Prostate gland (tissue), 2 donors: ENCODE measurements around the gene GAB2. TPM values are rescaled to one million over a fixed set of nuclear protein-coding genes. Genes with fewer than 3 reads are reported as not detected.

Experiments
- DNase-seq: peaks from one replicate; pipeline ENCODE4 v3.0.0-alpha.2; 2019; ENCODE audit warnings: low spot score
- H3K27ac ChIP-seq, 2 donors: fragments of 200-600 bp; sonication (generic); 2 replicates each; pipeline ENCODE4 v1.5.1; 2017 to 2019
- H3K27me3 ChIP-seq: fragments of 200-600 bp; sonication (generic); replicated peaks from 2 replicates; pipeline ENCODE4 v1.5.1; 2019; ENCODE audit not compliant: insufficient read depth
- H3K36me3 ChIP-seq, 2 donors: fragments of 200-600 bp; sonication (generic); 1 replicate in 1 of 2; 2 replicates in 1 of 2; pipeline versions ENCODE4 v1.5.1 to v1.8.1; 2017 to 2019
- H3K4me1 ChIP-seq: fragments of 200-600 bp; sonication (generic); replicated peaks from 2 replicates; pipeline ENCODE4 v1.5.1; 2019
- H3K4me3 ChIP-seq, 2 donors: fragments of 200-600 bp; sonication (generic); 2 replicates each; pipeline ENCODE4 v1.5.1; 2017 to 2019
- H3K9me3 ChIP-seq: fragments of 200-600 bp; sonication (generic); 2 replicates; pipeline ENCODE4 v1.5.1; 2017
- POLR2A ChIP-seq: fragments of 450-650 bp; IDR thresholded peaks from one replicate; pipeline ENCODE4 v1.6.1; 2016; ENCODE audit warnings: antibody characterized with exemption, mild to moderate bottlenecking
- POLR2AphosphoS5 ChIP-seq: sonication (generic); formaldehyde crosslinking; IDR thresholded peaks from one replicate; pipeline ENCODE4 v1.6.1; 2017; ENCODE audit warnings: antibody characterized with exemption
- WGBS: methylation state at CpG from one replicate; pipeline ENCODE4 v1.1.5; 2018; 5-methylcytosine and 5-hydroxymethylcytosine counted together
- intact Hi-C: fragments of 100-400 bp; cut with DNase I; formaldehyde crosslinking; loops from one replicate; pipeline ENCODE4 v1.14.2; 2022
- total RNA-seq, 2 donors: library from RNA; depleted of rRNA; stranded (reverse); fragments of >200 nt; gene quantifications; one replicate each; pipeline ENCODE4 v1.1.0, GENCODE V29; 2016
- TF ChIP-seq, protein P1 (sequence below), 4 experiments: fragments of 200-600 bp in 2 of 4; fragments of 450-650 bp in 2 of 4; sonication (generic) in 2 of 4; IDR thresholded peaks; 1 replicate in 3 of 4; 2 replicates in 1 of 4; pipeline ENCODE4 v1.5.1; 2016 to 2019; ENCODE audit warnings: antibody characterized with exemption in 4 of 4, mild to moderate bottlenecking in 2 of 4, moderate library complexity in 2 of 4

The GAB2 gene
- total RNA-seq, 2 donors from 2014 or later: 7.4 to 12.8 TPM

DNA sequence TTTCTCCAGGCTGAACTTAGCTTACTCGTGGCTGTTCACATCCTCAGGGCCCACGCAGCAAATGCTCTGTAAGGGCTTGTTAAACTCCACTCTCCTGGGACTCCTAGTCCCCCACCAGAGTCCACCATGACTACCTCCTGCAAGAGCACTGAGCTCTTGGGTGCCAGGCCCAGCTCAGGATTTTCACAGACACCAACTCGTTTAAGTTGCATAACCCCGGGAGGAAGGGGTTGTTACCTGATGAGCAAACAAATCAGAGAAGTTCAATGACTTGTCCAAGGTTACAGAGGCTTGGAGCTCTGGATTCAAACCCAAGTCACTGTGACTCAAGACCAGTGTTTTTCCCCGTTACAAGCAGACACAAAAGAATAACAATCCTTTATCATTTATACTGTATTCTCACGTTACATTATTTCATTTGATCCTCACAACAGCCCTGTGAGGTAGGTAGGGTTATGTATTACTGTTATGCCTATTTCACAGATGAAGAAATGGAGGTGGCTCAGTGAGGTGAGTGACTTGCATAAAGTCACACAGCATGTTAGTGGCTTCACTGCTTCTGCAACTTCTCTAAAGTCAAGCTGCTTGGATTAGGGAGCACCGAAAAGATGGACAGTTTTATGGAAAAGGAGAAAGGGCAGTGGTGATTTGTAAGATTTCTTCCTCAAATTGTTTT lies 246.6 kb downstream of the GAB2 start:
- DNase-seq: no peak
- WGBS: 71% methylated on average over 7 of the region's 7 CpGs
- no peaks in the 10 kb centered on the region for H3K27me3 ChIP-seq
- H3K36me3 ChIP-seq: no peaks in the 10 kb centered on the region
- H3K27ac ChIP-seq: no peak overlapping the region
- TF ChIP-seq, protein P1, sequence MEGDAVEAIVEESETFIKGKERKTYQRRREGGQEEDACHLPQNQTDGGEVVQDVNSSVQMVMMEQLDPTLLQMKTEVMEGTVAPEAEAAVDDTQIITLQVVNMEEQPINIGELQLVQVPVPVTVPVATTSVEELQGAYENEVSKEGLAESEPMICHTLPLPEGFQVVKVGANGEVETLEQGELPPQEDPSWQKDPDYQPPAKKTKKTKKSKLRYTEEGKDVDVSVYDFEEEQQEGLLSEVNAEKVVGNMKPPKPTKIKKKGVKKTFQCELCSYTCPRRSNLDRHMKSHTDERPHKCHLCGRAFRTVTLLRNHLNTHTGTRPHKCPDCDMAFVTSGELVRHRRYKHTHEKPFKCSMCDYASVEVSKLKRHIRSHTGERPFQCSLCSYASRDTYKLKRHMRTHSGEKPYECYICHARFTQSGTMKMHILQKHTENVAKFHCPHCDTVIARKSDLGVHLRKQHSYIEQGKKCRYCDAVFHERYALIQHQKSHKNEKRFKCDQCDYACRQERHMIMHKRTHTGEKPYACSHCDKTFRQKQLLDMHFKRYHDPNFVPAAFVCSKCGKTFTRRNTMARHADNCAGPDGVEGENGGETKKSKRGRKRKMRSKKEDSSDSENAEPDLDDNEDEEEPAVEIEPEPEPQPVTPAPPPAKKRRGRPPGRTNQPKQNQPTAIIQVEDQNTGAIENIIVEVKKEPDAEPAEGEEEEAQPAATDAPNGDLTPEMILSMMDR (IDR thresholded peaks at IDR 0.05): no peak
- TF ChIP-seq POLR2A (no peak), POLR2AphosphoS5 (no peak)
- intact Hi-C loops: no loop called here
- no peak overlapping the region for H3K4me3 ChIP-seq
- no peaks in the 10 kb centered on the region for H3K4me1 ChIP-seq
- H3K9me3 ChIP-seq: no peaks in the 10 kb centered on the region

DNA sequence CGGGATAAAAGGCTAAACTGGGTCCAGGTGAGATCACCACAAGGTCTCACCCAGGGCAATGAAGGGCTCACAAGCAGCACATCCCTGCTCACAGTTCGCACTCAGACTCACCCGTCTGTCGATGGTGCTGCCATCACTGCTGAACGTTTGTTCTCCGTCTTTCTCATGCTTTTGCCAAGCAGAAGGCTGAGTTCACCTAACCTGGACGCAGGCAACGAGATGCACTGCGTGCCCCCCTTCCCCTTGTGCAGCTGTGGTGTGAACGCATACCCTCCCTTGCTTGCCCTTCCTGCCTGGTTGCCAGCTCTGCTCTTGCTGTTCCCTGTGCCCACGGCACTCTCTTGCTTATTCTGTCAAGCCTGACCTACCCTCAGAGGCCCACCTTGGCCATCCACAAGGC lies 247.2 kb downstream of the GAB2 start:
- H3K4me1 ChIP-seq: no peaks in the 10 kb centered on the region
- no peaks in the 10 kb centered on the region for H3K9me3 ChIP-seq
- intact Hi-C loops: no loop called here
- no peaks in the 10 kb centered on the region for H3K27me3 ChIP-seq
- WGBS: 88% methylated on average over 11 of the region's 11 CpGs
- H3K4me3 ChIP-seq: no peak overlapping the region
- no peak overlapping the region for H3K27ac ChIP-seq
- TF ChIP-seq POLR2AphosphoS5: no peak
- TF ChIP-seq, protein P1 (IDR thresholded peaks at IDR 0.05): no peak
- no peak for TF ChIP-seq POLR2A
- no peak for DNase-seq
- H3K36me3 ChIP-seq: no peaks in the 10 kb centered on the region

DNA sequence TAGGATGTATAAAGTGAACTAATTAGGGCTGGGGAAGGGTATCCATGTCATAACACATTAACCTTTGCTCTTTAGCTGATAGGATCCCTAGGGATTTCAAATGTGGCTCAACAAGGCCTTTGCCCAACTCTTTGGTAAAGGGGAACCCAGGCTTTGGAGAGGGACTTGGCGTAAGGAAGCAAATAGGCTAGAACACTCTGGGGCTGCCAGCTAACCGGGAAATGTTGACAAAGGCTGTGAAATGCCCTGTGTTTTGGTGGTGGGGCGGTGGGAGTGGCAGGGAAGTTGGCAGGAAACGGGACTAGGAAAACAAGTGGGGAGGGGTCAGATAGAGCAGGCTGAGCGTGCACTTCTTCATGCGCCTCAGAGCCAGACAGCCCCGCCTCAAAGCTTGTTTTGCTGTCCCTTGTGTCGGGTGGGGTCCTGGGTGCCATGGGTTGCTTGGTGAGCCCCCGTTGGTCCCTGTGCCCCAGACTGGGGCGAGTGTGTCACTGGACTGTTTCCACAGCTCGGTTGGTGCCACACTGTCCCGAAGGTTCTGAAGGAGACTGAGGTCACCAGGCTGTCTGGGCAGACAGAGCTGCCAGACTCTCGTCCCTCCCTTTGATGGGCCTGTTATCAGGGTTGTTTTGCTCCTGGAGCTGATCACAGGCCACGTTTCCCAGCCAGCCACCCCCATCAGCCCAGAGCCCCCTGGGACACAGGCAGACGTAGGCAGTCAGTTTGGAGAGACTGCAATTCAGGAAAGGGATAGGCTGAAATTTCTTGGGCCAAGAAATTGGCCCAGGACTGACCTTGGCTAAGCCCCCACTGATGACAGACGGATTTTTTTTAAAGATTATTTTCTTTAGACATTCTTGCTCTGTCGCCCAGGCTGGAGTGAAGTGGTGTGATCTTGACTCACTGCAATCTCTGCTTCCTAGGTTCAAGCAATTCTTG lies 248.8 kb downstream of the GAB2 start:
- TF ChIP-seq POLR2AphosphoS5: peak; percentile 49
- no peak for TF ChIP-seq POLR2A
- TF ChIP-seq, protein P1 (IDR thresholded peaks at IDR 0.05): no peak
- H3K4me1 ChIP-seq: no peaks in the 10 kb centered on the region
- intact Hi-C loops: no loop called here
- H3K9me3 ChIP-seq: no peaks in the 10 kb centered on the region
- H3K36me3 ChIP-seq: no peaks in the 10 kb centered on the region
- H3K27me3 ChIP-seq: no peaks in the 10 kb centered on the region
- H3K27ac ChIP-seq: peak overlapping the region; percentile 68 to 69
- H3K4me3 ChIP-seq: no peak overlapping the region
- peak; percentile 8 for DNase-seq
- 44% methylated on average over 17 of the region's 17 CpGs for WGBS

DNA sequence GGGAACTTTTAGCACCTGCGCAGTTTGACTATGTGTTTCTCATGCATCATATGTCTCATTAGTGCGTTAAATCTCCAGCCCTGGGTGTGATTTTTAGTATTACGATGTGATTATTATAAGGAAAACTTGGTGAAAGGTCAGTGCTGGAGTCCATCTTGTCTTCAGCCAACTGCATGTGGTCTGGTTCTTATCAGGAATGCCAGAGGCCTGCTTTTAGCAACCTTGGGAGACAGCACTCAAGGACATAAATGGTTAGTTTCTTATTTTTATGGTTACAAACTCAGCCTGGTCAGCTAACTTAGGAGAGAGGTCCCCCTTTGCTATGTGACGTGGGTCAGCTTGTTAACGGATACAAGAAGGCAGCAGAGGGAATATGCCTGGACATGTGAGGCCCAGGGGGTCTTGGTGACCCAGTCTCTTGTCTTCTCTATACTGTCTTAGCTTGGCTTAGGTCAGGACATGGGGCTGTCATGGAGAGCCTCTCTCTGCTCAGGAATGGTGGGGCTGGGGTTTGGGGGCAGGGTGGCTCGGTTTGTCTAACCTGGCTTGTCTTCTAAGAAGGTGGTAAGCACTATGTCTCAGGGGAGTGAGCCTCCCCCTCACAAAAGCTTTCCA lies 250.7 kb downstream of the GAB2 start:
- intact Hi-C loops: no loop called here
- Histone ChIP-seq H3K27ac (no peak overlapping the region), H3K4me1 (no peaks in the 10 kb centered on the region), H3K36me3 (no peaks in the 10 kb centered on the region), H3K27me3 (no peaks in the 10 kb centered on the region), H3K4me3 (no peak overlapping the region), H3K9me3 (no peaks in the 10 kb centered on the region)
- TF ChIP-seq POLR2A (no peak), POLR2AphosphoS5 (no peak)
- TF ChIP-seq, protein P1 (IDR thresholded peaks at IDR 0.05): no peak
- 86% methylated on average over 6 of the region's 6 CpGs for WGBS
- no peak for DNase-seq

Other genes starting within 250 kb of the GAB2 start
- gene KCTD21, start 229.2 kb downstream of the GAB2 start, total RNA-seq: 10 to 100 TPM in 1 of 2 donors, 1 to 10 TPM in 1; 7.3 to 12.2 TPM
- gene USP35, start 228.9 kb downstream of the GAB2 start, total RNA-seq: 10 to 100 TPM in 1 of 2 donors, 1 to 10 TPM in 1; 3.4 to 13.6 TPM
- 10 to 100 TPM; 21.8 to 25.2 TPM for gene NARS2, start 157.0 kb upstream of the GAB2 start, total RNA-seq